Measurements from ENCODE around the gene KANSL1L. TPM values are rescaled to one million over a fixed set of nuclear protein-coding genes. Genes with fewer than 3 reads are reported as not detected.

KANSL1L gene
- total and polyA plus RNA-seq, 2 experiments from 2014 or later: 7.4 to 21.1 TPM

DNA sequence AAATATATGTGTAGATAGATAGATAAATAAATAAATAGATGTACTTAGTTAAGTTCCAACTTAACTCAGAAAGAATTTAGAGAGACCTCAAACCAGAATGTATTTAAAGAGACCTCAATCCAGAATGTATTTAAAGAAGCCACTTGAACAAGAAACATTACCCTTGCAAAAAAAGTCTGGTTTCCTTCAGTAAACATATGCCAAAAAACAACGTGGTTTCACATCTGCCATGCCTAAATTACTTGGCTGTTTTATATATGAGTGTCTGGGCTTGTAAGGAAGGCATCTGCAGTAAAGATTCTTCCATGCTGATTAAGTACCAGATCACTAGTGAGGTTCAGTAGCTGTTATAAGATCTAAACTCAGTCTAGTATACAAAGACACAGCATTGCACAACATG lies 197.9 kb downstream of the KANSL1L start:
- H3K27ac ChIP-seq (ENCODE audit: low read depth): no peak overlapping the region
- no peaks in the 10 kb centered on the region for H3K4me1 ChIP-seq (ENCODE audit: insufficient read depth)
- no peaks in the 10 kb centered on the region for H3K79me2 ChIP-seq (replicated peaks; ENCODE audit: insufficient read depth)
- TF ChIP-seq STAT1 (IDR thresholded peaks at IDR 0.05; ENCODE audit: unreplicated experiment) (no peak), JUNB (IDR thresholded peaks at IDR 0.05; ENCODE audit: unreplicated experiment) (no peak), EZH2 (IDR thresholded peaks at IDR 0.05; ENCODE audit: low read depth, unreplicated experiment) (no peak), ZNF462 (CRISPR knock-in tag; IDR thresholded peaks at IDR 0.05) (no peak), EZH2phosphoT487 (IDR thresholded peaks at IDR 0.05; ENCODE audit: unreplicated experiment) (no peak), NANOG (IDR thresholded peaks at IDR 0.05; ENCODE audit: borderline replicate concordance) (no peak), ZNF114 (CRISPR knock-in tag; IDR thresholded peaks at IDR 0.05) (no peak), ZNF331 (CRISPR knock-in tag; IDR thresholded peaks at IDR 0.05; ENCODE audit: low read depth) (no peak), ETS1 (IDR thresholded peaks at IDR 0.05) (no peak), POLR2AphosphoS5 (IDR thresholded peaks at IDR 0.05; ENCODE audit: low read depth) (no peak), CREB1 (CRISPR knock-in tag; IDR thresholded peaks at IDR 0.05; ENCODE audit: low read depth) (no peak)
- TF ChIP-seq, protein P1, sequence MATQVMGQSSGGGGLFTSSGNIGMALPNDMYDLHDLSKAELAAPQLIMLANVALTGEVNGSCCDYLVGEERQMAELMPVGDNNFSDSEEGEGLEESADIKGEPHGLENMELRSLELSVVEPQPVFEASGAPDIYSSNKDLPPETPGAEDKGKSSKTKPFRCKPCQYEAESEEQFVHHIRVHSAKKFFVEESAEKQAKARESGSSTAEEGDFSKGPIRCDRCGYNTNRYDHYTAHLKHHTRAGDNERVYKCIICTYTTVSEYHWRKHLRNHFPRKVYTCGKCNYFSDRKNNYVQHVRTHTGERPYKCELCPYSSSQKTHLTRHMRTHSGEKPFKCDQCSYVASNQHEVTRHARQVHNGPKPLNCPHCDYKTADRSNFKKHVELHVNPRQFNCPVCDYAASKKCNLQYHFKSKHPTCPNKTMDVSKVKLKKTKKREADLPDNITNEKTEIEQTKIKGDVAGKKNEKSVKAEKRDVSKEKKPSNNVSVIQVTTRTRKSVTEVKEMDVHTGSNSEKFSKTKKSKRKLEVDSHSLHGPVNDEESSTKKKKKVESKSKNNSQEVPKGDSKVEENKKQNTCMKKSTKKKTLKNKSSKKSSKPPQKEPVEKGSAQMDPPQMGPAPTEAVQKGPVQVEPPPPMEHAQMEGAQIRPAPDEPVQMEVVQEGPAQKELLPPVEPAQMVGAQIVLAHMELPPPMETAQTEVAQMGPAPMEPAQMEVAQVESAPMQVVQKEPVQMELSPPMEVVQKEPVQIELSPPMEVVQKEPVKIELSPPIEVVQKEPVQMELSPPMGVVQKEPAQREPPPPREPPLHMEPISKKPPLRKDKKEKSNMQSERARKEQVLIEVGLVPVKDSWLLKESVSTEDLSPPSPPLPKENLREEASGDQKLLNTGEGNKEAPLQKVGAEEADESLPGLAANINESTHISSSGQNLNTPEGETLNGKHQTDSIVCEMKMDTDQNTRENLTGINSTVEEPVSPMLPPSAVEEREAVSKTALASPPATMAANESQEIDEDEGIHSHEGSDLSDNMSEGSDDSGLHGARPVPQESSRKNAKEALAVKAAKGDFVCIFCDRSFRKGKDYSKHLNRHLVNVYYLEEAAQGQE (IDR thresholded peaks at IDR 0.05; ENCODE audit: unreplicated experiment): no peak
- TF ChIP-seq, protein P2, sequence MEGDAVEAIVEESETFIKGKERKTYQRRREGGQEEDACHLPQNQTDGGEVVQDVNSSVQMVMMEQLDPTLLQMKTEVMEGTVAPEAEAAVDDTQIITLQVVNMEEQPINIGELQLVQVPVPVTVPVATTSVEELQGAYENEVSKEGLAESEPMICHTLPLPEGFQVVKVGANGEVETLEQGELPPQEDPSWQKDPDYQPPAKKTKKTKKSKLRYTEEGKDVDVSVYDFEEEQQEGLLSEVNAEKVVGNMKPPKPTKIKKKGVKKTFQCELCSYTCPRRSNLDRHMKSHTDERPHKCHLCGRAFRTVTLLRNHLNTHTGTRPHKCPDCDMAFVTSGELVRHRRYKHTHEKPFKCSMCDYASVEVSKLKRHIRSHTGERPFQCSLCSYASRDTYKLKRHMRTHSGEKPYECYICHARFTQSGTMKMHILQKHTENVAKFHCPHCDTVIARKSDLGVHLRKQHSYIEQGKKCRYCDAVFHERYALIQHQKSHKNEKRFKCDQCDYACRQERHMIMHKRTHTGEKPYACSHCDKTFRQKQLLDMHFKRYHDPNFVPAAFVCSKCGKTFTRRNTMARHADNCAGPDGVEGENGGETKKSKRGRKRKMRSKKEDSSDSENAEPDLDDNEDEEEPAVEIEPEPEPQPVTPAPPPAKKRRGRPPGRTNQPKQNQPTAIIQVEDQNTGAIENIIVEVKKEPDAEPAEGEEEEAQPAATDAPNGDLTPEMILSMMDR (conservative IDR thresholded peaks at IDR 0.05; ENCODE audit: low read depth in 2 of 2): no peak
- ATAC-seq (no peak), DNase-seq (ENCODE audit: low spot score) (no peak)
- no peak overlapping the region for H3K4me2 ChIP-seq
- no peaks in the 10 kb centered on the region for H3K9me2 ChIP-seq (ENCODE audit: insufficient read depth)
- H3K4me3 ChIP-seq: no peak overlapping the region
- H2AFZ ChIP-seq: no peak overlapping the region
- H3K36me3 ChIP-seq (ENCODE audit: insufficient read depth): no peaks in the 10 kb centered on the region
- Mint-ChIP-seq H3K9me3 (no peaks in the 10 kb centered on the region), H3K4me1 (no peaks in the 10 kb centered on the region), H3K36me3 (ENCODE audit: low read depth) (no peaks in the 10 kb centered on the region), H3K27ac (no peak overlapping the region), H3K4me3 (no peak overlapping the region), H3K27me3 (ENCODE audit: insufficient read depth, low read depth, poor library complexity) (peaks cover 2% of the 10 kb centered on the region)
- no peaks in the 10 kb centered on the region for H3F3A ChIP-seq (replicated peaks; ENCODE audit: low read depth)
- no peaks in the 10 kb centered on the region for H3K27me3 ChIP-seq (ENCODE audit: insufficient read depth)
- H4K20me1 ChIP-seq (replicated peaks; ENCODE audit: insufficient read depth): no peaks in the 10 kb centered on the region
